Prostate gland (tissue), 2 donors: Measurements from ENCODE around the gene IFNG. TPM values are rescaled to one million over a fixed set of nuclear protein-coding genes. Genes with fewer than 3 reads are reported as not detected.
"Not testable (repeated sequence)": the region's sequence is repeated elsewhere in the genome, so short reads cannot be mapped to it uniquely, and the experiment has no call there.

Experiments used
- DNase-seq: peaks from one replicate; pipeline ENCODE4 v3.0.0-alpha.2; 2019; ENCODE audit warnings: low spot score
- H3K27ac ChIP-seq, 2 donors: fragments of 200-600 bp; sonication (generic); 2 replicates each; pipeline ENCODE4 v1.5.1; 2017 to 2019
- H3K27me3 ChIP-seq: fragments of 200-600 bp; sonication (generic); replicated peaks from 2 replicates; pipeline ENCODE4 v1.5.1; 2019; ENCODE audit not compliant: insufficient read depth
- H3K36me3 ChIP-seq, 2 donors: fragments of 200-600 bp; sonication (generic); 1 replicate in 1 of 2; 2 replicates in 1 of 2; pipeline versions ENCODE4 v1.5.1 to v1.8.1; 2017 to 2019
- H3K4me1 ChIP-seq: fragments of 200-600 bp; sonication (generic); replicated peaks from 2 replicates; pipeline ENCODE4 v1.5.1; 2019
- H3K4me3 ChIP-seq, 2 donors: fragments of 200-600 bp; sonication (generic); 2 replicates each; pipeline ENCODE4 v1.5.1; 2017 to 2019
- H3K9me3 ChIP-seq: fragments of 200-600 bp; sonication (generic); 2 replicates; pipeline ENCODE4 v1.5.1; 2017
- CTCF ChIP-seq, 4 experiments: fragments of 200-600 bp in 2 of 4; fragments of 450-650 bp in 2 of 4; sonication (generic) in 2 of 4; IDR thresholded peaks; 1 replicate in 3 of 4; 2 replicates in 1 of 4; pipeline ENCODE4 v1.5.1; 2016 to 2019; ENCODE audit warnings: antibody characterized with exemption in 4 of 4, mild to moderate bottlenecking in 2 of 4, moderate library complexity in 2 of 4
- POLR2A ChIP-seq: fragments of 450-650 bp; IDR thresholded peaks from one replicate; pipeline ENCODE4 v1.6.1; 2016; ENCODE audit warnings: antibody characterized with exemption, mild to moderate bottlenecking
- POLR2AphosphoS5 ChIP-seq: sonication (generic); formaldehyde crosslinking; IDR thresholded peaks from one replicate; pipeline ENCODE4 v1.6.1; 2017; ENCODE audit warnings: antibody characterized with exemption
- WGBS: methylation state at CpG from one replicate; pipeline ENCODE4 v1.1.5; 2018; 5-methylcytosine and 5-hydroxymethylcytosine counted together
- intact Hi-C: fragments of 100-400 bp; cut with DNase I; formaldehyde crosslinking; loops from one replicate; pipeline ENCODE4 v1.14.2; 2022
- total RNA-seq, 2 donors: library from RNA; depleted of rRNA; stranded (reverse); fragments of >200 nt; gene quantifications; one replicate each; pipeline ENCODE4 v1.1.0, GENCODE V29; 2016

IFNG gene
- total RNA-seq: not detected

DNA sequence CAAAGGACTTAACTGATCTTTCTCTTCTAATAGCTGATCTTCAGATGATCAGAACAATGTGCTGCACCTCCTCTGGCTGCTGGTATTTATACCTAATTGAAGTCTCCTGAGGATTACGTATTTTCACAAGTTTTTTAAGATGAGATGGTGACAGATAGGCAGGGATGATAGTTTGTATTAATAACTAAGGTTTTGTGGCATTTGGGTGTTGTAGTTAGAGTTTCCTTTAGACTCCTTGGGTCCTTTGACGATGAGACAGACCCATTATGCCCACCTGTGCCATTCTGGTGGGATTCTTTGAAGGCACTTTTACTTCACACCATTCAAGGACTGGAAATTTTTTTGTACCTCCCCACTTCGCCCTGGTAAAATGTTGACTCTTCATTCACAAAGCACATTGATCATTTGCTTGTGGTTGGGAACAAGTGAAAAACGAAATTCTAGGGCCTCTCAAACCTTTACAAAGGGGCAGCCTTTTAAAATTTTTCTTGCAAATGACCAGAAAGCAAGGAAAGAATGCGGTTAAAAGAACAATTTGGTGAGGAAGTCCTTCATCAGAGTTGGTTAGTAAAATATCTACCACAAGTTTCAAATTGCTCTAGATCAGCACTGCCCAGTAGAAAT is at the start of gene IFNG:
IFNG (minus strand) TSS at position 60 of the 624 bp plus-strand sequence. CDS start 125 bp downstream, outside the sequence.
- Histone ChIP-seq H3K4me1 (no peaks in the 10 kb centered on the region), H3K36me3 (no peaks in the 10 kb centered on the region), H3K27me3 (no peaks in the 10 kb centered on the region), H3K4me3 (no peak within 1 kb of the TSS), H3K9me3 (no peaks in the 10 kb centered on the region), H3K27ac (no peak within 1 kb of the TSS)
- TF ChIP-seq POLR2AphosphoS5 (no peak), POLR2A (no peak)
- no peak for DNase-seq
- intact Hi-C loops: no loop called here
- 75% methylated on average over 5 of the region's 5 CpGs for whole genome bisulfite sequencing

DNA sequence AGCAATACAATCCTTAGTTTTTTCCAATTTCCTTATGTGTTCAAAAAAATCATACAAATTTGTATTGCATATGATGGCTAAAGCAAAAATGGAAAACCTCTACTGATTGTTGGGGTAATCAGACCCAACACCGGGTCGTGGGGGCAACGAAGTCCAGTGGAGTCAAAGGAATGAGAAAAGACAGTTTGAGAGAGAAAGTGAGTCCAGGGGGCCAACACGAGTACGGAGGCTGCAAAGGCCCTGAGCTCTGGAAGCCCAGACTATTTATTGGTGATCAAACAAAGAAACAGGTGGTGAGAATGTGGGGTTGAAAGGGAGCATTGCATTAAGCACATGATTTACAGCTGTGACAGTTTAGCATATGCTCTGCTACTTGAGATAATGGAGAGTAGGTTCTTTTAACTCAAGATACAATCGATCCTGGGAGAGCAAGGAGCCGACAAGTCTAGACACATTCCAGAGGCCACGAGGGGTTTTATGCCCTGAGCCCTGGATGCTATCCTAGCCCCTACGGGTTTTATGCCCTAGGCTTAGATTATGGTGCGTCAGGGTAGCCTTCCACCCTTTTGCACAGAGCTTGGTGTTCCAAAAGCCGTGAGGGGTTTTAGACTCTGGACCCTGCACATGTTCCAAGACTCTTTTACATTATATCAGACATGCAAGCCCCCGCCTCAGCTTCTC is 49.6 kb upstream of the IFNG start:
- H3K27ac ChIP-seq, H3K9me3 ChIP-seq, H3K36me3 ChIP-seq, H3K4me3 ChIP-seq, intact Hi-C loops, H3K4me1 ChIP-seq, DNase-seq, H3K27me3 ChIP-seq: not testable (repeated sequence)
- WGBS: 57% methylated on average over 12 of the region's 12 CpGs

- DNase-seq: no peak
- H3K9me3 ChIP-seq: no peaks in the 10 kb centered on the region
- intact Hi-C loops: no loop called here
- no peaks in the 10 kb centered on the region for H3K4me1 ChIP-seq
- no peak overlapping the region for H3K27ac ChIP-seq
- H3K4me3 ChIP-seq: no peak overlapping the region
- TF ChIP-seq CTCF (IDR thresholded peaks at IDR 0.05): no peak
- TF ChIP-seq POLR2AphosphoS5: no peak
- TF ChIP-seq POLR2A: no peak
- H3K27me3 ChIP-seq: no peaks in the 10 kb centered on the region
- H3K36me3 ChIP-seq: no peaks in the 10 kb centered on the region
Observed at GRCh38 chr12:68207276-68207675, 47.7 kb upstream of the IFNG start.

- DNase-seq: no peak
- no peaks in the 10 kb centered on the region for H3K27me3 ChIP-seq
- H3K4me3 ChIP-seq: no peak overlapping the region
- TF ChIP-seq CTCF (IDR thresholded peaks at IDR 0.05) (no peak), POLR2A (no peak), POLR2AphosphoS5 (no peak)
- no peaks in the 10 kb centered on the region for H3K4me1 ChIP-seq
- 4% methylated on average over 1 of the region's 1 CpG for WGBS
- no peaks in the 10 kb centered on the region for H3K36me3 ChIP-seq
- H3K9me3 ChIP-seq: no peaks in the 10 kb centered on the region
- intact Hi-C loops: no loop called here
- no peak overlapping the region for H3K27ac ChIP-seq
Observed at GRCh38 chr12:68206446-68206845, 46.9 kb upstream of the IFNG start.

GRCh38 chr12:68203460-68203875 is 43.9 kb upstream of the IFNG start:
- intact Hi-C loops: no loop called here
- TF ChIP-seq CTCF (IDR thresholded peaks at IDR 0.05): no peak
- TF ChIP-seq POLR2A: no peak
- no peak for TF ChIP-seq POLR2AphosphoS5
- H3K4me3 ChIP-seq: no peak overlapping the region
- H3K27ac ChIP-seq: no peak overlapping the region
- no peaks in the 10 kb centered on the region for H3K4me1 ChIP-seq
- WGBS: 72% methylated on average over 5 of the region's 5 CpGs
- no peak for DNase-seq
- H3K9me3 ChIP-seq: no peaks in the 10 kb centered on the region
- H3K36me3 ChIP-seq: no peaks in the 10 kb centered on the region
- no peaks in the 10 kb centered on the region for H3K27me3 ChIP-seq

DNA sequence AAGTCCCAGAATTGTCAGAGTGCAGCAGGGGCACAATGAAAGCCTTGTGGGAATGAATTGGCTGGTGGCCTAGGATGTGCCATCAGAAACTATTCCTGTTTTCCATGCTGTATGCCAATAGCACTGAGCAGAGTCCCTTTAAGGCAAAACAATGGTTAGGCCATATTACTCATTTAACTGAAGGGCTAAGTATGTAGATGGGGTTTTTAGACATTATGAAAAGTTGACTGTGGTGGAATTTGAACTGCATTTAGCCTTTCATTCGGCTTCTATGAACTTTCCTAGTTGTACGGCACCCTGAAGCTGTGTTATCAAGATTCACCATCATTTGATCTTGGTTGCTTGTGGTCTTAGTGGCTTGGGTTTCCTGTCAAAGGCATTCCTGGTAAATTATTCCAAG is 41.3 kb upstream of the IFNG start:
- Histone ChIP-seq H3K4me1 (no peaks in the 10 kb centered on the region), H3K9me3 (no peaks in the 10 kb centered on the region), H3K27ac (no peak overlapping the region), H3K4me3 (no peak overlapping the region), H3K27me3 (no peaks in the 10 kb centered on the region), H3K36me3 (no peaks in the 10 kb centered on the region)
- no peak for DNase-seq
- intact Hi-C loops: no loop called here
- 70% methylated on average over 2 of the region's 2 CpGs for WGBS
- TF ChIP-seq CTCF (IDR thresholded peaks at IDR 0.05) (no peak), POLR2A (no peak), POLR2AphosphoS5 (no peak)
